Dedifferentiated amniotic fluid mesenchymal stem cell (primary cell): ENCODE measurements around the gene KLHDC8A.
A peak's percentile ranks its signal among the peaks of the same experiment; 100 is the strongest.

Source experiments
- DNase-seq: peaks from one replicate; pipeline ENCODE4 v3.0.0-alpha.2; 2016; ENCODE audit errors: extremely low spot score

The KLHDC8A gene

DNA sequence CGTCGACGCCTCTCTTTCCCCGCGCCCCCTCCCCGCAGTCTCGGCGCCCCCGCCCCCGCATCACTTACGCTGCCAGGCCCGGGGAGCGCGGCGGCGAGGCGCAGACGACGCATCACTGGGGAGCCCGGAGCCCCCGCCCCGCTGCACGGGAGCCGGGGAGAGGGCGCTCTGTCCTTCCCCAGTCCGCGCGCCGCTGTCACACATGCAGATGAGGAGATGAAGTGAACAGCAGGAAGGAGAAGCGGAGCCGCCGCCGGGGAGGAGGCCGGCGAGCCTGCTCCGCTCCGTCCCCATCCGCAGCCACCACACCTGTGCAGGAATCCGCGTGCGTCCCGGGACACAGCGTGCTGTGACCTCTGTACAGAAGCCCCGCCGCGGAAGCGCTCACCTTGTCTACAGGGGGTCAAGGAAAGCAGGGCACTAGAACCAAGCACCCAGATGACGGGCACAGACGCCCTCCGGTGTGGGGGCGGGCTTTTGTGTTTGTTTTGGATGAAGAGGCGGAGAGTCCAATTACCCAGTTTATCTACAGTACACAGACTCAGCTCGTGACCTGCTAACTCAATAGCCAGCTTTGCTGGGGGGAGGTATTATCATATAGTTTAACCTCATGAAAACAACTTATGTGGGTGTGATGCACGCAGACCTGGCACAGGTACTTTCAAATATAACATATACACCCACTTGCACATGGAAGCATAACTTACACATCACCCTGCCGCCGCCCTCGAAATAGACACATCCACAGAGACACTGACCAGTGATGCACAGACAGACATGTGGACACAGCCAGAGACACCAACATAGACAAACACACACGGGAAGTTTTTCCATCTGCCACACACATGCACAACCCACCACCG lies 12.4 kb downstream of the KLHDC8A start:
- no peak for DNase-seq

DNA sequence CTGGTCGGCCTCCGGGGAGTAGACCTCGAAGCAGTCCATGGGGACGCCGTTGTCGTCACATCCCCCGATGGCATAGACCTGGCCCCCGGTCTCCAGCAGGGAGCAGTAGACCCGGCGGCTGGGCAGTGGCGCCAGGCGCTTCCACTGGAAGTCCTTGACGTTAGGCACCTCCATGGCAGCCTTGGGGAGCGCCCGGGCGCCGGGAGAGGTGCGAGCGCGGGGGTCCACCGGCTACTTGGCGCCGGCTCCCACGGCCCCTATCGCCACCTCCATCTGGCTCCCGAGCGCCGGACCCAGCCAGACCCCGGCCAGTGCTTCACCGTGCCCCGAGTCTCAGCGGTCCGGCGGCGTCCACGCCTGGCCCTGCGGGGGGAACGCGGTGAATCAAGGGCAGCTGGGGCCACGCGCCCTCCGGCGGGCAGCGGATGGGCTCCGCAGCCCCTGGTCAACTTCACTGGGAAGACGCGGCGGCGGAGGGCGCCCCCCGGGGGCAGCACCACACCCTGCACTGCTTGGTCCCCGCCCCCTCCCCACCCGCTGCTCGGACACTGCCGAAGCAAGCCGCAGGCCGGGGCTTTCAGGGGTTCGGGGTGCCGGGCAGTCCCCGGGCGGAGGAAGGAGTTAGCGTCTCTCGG lies 13.2 kb downstream of the KLHDC8A start:
- no peak for DNase-seq

DNA sequence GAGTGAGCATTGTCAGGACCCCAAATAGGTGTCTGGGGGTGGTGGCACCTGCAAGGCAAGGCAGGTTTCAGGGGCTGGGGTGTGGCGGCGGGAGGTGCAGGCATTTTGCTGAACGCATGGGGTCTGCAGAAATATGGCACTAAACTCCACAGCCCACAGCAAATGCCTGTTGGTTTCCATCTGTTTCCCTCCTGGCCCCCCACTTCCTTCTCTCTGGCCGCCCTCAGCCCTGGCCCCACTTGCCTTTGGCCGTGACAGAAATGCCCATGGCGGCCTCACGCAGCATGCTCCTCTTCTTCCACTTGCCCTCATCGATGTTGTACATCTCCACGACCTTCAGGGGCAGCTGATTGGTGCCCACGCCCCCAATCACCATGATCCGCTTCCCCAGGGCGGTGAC lies 13.7 kb downstream of the KLHDC8A start:
- DNase-seq: no peak

DNA sequence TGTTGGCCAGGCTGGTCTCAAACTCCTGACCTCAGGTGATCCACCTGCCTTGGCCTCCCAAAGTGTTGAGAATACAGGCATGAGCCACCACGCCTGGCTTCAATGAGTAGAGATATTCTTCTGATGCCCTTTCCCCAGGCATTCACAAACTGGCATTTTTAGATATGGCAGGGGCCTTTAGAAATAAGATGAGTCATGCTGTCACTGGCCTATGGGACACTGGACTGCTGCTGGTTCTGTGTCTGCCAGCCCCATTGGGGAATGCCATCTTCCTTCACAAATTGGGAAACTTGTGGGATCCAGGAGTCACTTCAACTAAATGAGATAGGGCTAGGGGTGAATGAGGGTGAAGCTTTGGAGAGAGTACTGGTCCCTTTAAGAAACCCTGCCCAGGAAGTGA lies 16.0 kb downstream of the KLHDC8A start:
- DNase-seq: no peak

DNA sequence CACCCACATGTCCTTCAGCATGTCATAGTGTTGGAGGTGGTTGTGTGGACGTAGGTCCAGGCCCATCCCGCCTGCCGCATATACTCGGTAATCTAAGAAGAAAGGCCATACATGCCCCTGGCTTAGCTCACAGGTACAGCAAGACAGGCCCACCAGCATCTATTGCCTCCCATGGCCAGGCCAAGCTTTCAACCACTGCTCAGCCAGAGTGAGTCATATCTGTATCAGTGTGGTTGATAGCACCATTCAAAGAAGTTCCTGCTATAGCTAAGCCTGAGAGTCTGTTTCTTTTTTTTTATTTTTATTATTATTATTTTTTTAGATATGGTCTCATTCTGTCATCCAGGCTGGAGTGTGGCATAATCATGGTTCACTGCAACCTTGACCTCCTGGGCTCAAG lies 17.0 kb downstream of the KLHDC8A start:
- no peak for DNase-seq

DNA sequence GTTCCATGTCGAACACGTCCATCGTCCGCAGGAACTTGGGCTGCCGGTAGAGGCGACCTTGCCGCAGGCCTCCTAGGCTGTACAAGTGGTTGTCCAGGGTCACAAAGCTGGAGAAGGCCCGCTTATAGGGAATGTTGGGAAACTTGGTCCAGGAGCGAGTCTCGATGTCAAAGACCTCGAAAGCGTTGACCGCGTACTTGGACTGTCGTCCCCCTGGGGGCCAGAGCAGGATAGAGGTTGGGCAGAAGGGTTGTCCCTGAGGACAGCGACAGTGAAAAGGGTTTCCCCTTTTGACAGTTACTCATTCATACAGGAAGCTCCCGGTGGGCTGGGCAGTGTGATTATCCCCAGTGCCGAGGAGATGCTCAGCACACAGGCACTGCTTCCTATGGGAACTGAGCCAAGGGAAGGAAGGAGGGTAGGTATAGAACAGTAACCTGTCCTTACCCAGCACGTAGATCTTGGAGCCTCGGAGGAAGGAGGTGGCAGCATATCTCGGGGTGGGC lies 17.5 kb downstream of the KLHDC8A start:
- DNase-seq: no peak

DNA sequence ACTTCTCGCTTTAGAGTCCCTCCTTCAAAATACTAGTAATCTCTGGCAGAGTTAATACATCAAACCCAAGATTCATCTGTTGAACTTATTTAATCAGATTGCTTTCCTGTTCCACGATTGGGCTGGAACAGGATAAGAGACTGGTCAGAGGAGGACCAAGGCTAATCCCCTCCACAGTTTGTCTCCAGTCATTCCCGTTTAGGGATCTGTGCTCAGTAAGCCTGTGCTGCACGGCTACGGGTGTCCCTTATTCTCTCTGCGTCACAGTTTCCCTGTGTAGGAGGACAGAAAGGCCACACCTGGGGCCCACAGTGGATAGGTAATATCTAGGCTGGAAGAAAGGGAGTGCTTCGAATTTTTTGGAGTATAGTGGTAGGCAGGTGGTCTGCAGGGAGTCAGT lies 18.7 kb downstream of the KLHDC8A start:
- DNase-seq: no peak

DNA sequence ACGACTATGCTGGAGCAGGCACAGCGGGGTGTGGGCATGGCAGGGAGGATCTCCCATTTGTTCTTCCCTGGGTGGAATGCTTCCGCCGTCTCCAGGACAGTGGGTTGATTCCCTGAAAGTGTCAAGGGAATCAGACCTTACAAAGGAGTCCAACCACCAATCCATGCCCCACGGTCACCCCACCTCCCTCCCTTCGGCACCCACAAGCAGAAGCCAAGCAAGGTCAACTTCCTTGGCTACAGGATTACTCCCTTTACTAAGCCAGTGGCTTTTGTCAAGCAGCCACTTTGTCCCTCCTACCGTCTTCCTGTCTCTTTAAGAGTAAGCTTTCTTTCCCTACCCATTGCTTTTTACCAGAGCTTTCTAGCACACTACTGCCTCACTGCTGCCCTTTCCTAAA lies 19.2 kb downstream of the KLHDC8A start:
- DNase-seq: no peak

DNA sequence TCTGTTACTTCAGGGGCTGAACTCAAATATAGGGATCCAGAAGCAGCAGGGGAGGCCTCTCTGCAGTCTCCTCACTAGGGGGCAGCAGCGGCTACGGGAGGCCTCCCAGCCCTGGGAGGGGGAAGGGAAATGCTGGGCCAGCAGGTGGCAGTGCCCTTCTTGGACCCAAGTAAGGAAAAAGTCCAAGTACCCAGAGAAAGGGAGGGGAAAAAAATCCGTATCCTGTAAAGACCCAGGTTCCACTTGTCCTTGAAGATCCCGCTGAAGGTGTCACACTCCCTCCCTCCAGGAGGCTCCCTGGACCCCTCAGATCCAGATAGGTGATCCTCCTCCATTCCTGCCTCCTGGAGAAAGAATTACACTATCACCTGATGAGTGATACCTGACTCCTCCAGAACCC lies 21.0 kb downstream of the KLHDC8A start:
- DNase-seq: peak; percentile 65

DNA sequence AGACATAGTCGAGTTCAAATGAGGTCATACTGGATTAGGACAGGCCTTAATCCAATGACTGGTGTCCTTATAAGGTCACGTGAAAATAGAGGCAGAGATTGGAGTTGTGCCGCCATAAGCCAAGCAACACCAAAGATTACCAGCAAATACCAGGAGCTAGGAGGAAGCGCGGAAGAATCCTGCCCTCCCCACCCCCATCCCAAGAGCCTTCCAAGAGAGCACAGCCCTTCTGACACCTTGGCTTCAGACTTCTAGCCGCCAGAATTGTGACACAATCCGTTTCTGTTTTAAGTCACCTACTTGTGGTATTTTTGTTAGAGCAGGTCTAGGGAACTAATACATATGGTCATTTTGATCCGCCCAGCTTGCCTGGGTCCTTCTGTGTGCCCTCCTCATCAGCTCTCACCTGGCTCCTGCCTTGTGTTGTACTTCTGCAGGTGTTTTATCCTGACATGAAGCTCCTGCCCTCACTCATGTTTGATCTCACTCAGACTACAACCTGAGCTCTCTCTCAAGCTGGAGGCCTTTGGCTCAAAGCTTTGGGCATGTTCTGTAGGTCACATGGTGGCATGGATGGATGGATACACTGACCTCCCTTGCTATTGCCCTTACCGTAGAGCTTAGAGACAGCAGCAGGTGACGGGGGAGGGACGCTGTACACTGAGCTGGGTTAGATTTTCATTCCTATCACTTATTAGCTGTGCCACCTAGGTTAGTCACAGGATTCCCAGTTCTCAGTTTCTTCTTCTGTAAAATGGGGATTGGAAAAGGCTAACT lies 24.5 kb downstream of the KLHDC8A start:
- DNase-seq: no peak

DNA sequence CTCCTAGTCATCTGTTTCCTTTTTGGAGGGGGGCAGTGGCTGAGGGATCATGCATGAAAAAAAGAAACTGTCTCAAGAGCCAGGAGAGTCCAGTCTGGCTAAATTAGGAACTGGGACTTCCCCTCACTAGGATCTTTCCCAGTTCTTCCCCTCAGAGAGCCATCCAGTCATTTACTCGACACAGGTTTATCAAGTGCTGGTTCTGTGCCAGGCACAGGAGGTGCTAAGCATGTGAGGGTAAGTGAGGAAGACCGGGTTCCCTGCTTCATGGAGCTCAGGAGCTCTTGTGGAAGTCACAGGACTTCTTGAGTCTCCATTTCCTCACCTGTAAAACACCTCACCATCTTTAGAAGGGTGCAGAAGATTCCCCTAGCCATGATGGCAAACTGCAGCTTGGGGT lies 26.6 kb downstream of the KLHDC8A start:
- DNase-seq: no peak

DNA sequence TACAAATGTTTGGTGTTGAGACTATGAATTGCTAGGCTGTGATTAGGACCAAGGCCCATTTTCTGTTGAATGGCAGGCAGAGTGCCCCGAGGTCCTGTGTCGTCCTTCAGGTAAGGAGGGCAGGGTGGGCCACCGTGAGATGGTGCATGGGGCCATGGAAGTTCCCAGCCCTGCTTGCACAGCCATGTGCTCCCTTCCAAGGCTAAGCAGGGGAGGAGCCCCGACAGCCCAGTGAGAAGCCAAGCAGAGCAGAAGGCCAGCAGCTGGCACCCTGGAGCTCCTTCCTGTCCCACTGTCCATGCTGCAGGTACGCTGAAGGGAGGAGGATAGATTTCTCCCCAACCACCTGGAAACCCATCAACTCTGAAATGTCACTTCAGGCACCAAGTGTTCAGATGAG lies 27.0 kb downstream of the KLHDC8A start:
- no peak for DNase-seq

DNA sequence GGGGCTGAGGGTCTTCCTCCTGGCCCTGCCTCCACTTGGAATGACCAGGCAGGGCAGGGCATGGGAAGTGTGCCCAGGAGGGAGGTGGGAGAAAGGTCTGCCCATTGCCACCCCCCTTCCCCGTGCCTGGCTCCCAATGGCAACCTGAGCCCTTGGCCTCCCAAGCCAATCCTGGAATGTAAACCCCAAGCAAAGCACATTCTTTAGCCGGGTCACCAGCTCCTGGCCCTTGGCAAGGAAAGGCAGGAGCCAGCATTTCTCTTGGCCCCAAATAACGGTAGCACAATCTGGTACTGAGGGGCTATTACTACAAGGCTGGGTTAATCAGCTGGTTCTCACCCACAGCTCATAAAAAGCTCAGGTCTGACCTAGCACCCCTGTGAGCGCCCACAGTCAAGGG lies 28.2 kb downstream of the KLHDC8A start:
- DNase-seq: no peak

DNA sequence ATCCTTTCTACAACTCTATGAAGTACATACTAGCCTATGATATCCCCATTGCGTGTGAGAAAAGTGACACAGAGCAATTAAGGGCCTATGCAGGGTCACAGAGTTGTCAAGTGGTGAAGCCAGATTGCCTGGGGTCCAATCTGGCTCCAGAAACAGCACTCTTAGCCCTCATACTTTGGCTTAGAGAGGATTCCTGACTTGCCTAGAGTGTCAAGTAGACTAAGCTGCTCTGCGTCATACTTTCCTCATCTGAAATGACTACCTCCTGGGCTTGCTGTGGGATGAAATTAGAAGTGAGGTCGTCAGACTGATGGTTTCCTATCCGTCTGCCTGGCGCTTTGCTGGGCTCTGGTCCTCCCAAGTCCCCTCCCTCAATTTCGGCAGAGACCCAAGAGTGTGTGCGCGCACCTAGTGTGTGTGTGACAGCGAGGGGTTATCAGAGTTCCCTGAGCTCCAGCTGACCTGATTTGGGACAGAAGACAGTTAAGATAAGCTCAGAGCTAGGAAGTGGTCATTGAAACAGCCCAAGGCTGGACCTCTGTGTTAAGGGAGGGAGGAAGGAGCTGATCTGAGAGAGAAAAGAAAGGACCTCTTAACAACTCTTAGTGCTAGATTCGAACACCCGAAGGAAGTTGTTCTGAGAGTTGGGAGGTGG lies 29.8 kb downstream of the KLHDC8A start:
- no peak for DNase-seq

DNA sequence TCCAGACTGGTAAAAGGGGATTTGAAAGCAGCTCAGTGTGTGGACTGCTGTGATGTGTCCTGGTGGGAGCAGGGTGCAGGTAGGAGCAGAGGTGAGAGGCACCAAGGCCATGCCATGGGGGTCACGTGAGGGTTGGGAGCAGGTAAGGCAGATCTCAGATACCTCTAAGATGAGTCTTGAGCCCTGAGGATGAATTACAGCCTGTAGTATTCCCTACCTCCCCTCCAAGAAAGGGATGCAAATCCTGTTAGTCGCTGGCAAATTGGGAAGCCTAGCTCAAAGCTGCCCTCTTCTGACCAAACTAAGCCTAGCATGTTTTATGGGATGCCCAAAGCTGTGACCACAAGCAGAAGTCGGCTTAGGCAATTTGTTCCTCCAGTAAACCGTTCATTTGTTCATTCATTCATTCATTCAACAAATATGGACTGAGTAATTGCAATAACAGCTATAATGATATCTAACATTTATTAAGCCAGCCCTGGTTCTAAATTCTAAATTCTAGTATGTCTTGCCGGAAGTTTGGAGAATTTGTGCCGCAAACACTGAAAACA lies 31.3 kb downstream of the KLHDC8A start:
- DNase-seq: peak; percentile 64

DNA sequence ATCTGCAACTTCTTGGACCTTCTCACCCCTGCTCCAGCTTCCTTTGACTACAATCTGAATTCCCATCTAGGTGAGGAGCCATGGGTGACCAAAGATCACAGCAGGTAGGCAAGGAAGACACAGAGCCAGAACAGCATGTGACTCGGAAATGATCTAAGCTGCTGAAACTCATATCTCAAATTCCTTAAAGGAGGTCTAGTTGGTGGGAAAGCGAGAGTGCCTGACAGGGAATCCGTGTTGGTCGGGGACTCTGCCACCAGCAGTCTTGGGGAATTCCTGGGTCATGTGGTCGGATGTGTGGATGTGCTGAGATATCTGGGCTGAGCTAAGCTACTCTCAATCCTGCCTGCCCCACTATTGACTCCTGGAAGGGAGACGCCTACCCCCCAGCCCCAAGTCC lies 31.9 kb downstream of the KLHDC8A start:
- no peak for DNase-seq

DNA sequence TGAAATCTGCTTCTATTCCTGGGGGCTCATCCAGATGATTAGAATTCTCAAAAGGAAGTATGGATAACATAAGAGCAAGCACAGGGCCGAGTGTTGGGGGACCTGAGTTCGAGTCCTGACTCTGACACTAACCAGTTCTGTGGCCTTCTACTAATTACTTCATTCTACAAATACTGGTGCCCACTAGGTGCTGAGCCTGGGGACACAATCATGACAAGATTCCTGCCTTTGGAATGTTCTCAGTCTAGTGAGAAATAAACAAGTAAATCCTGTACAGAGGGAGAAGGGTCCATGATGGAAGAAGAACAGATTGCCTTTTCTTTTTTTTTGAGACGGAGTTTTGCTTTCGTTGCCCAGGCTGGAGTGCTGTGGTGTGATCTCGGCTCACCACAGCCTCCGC lies 32.9 kb downstream of the KLHDC8A start:
- no peak for DNase-seq

DNA sequence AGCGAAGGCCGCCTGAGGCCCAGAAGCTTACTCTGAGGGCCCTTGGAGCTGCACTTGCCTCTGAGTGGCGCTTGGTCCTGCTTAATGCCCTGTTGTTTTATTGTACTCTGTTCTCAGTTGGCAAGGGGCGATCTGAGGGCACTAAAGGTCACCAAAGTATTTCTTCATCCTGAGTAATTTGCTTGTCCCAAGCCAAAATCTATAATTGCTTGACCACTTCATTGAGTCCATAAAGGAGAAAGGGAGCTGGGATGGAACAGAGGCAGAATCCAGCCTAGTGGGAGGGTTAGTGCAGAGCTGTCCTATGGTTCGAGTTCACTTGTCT lies 34.8 kb downstream of the KLHDC8A start:
- DNase-seq: no peak

DNA sequence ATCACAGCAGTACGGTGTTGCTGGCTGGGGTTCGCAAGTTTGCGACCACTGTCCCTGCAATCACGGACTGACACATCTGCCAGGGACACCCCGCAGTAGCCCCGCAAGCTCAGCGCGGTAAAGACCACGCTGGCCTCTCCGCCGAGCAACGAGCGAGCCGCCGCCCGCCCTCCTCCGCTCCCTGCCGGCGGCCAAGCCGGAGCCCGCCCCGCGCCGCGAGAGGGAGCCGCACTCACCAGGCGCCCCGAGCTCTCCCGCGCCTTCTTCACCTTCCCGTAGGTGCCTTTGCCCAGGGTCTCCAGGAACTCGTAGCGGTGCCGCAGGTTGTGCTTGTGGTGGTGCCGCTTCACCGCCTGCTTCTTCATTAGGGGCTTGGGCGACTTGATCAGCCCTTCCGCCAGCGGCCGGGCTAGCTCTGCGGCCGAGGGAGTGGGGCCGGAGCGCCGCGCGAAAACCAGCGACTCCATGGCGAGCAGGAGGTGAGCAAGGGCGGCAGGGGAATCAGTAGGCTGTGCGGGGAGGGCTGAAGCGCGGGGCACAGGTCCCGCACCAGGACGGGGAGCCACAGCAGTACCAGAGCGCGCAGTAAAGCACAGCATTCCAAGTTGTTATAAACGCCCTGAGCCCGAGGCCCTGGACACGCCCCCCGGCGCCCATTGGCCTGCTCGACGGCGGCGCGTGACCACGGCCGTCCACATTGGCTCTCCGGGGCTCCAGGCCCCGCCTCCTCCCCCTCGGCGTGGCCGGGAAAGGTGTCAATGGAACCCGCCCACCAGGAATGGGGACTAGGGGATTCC lies 35.4 kb downstream of the KLHDC8A start, which contains the start of gene NUAK2:
TSS of gene NUAK2 (minus strand) at position 584 of the 797 bp plus-strand sequence. CDS start at position 467, 117 bp downstream.
- peak; percentile 79 for DNase-seq

DNA sequence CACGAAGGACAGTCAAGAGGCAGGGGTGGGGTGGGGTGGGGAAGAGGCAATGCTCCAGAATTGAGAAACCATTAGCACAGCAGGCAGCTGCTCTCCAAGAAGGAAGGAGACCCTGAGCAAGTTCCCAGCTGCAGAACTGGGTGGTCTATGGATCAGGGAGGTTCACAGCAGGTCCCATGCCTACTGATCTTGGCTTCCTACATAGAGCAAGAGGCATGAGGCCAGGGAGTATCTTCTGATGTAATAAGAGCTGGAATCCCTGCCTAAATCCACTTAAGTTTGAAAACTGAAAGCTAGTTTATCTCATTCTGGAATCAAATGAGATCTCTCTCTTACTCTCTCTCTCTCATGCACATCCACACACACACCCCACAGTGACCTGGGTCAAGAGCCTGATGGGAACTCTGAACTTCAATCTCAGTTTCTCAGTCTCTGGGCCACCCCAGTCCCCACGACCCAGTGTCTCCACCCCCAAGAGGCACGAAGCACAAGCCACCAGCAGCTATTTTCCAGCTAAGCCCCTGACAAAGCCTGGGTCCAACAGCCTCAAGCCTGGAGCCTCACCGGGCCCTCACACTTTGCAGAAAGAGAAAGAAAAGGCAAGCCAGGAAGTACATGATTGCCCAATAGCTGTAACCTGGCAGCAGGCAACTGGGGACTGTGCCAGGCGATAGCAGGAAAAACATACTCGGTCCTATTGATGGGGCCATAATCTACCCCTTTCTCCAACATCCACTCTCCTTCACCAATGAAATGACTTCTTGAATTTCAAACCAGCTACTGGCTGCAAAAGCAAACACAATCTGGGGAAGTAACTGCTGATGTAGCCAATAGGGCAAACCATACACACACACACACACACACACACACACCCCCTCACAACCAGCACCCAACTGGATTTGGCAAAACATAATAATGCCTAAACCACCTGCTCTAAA lies 37.4 kb downstream of the KLHDC8A start:
- DNase-seq: no peak
